Measurements from ENCODE around the gene HNRNPLL. TPM values are rescaled to one million over a fixed set of nuclear protein-coding genes. Genes with fewer than 3 reads are reported as not detected.

Gene HNRNPLL
- total and polyA plus RNA-seq, 11 donors = 6.9 to 33.2 (median 23.2) TPM

- WGBS, 4 donors = 83 to 89% (median 86%) methylated on average over 4 of the region's 4 CpGs
- Histone ChIP-seq H3K4me3 (no peak overlapping the region), H3K36me3 (no peaks in the 10 kb centered on the region), H3K27ac (no peak overlapping the region), H3K9me3 (no peaks in the 10 kb centered on the region), H3K27me3 (no peaks in the 10 kb centered on the region), H3K4me1 (peaks cover 0 to 17% (median 0%) of the 10 kb centered on the region in 12 donors)
- intact Hi-C loops (cut with DNase I) = no loop called here
- no peak for DNase-seq
- TF ChIP-seq POLR2A (IDR thresholded peaks at IDR 0.05) = no peak
- TF ChIP-seq CTCF (IDR thresholded peaks at IDR 0.05) = no peak
- no peak for ATAC-seq
Observed at GRCh38 chr2:38636069-38636468, 33.3 kb upstream of the HNRNPLL start.

- H3K36me3 ChIP-seq = no peaks in the 10 kb centered on the region
- intact Hi-C loops (cut with DNase I) = no loop called here
- DNase-seq = no peak
- no peak for TF ChIP-seq CTCF (IDR thresholded peaks at IDR 0.05)
- no peak for TF ChIP-seq POLR2A (IDR thresholded peaks at IDR 0.05)
- no peak for ATAC-seq
- peaks cover 0 to 2% (median 0%) of the 10 kb centered on the region in 12 donors for H3K9me3 ChIP-seq
- 85 to 90% (median 89%) methylated on average over 4 of the region's 4 CpGs for WGBS, 4 donors
- no peak overlapping the region for H3K27ac ChIP-seq
- no peaks in the 10 kb centered on the region for H3K27me3 ChIP-seq
- no peak overlapping the region for H3K4me3 ChIP-seq
- H3K4me1 ChIP-seq = peaks cover 0 to 17% (median 0%) of the 10 kb centered on the region in 12 donors
Observed at GRCh38 chr2:38635139-38635538, 32.4 kb upstream of the HNRNPLL start.

- Histone ChIP-seq H3K9me3 (peaks cover 0 to 6% (median 0%) of the 10 kb centered on the region in 12 donors), H3K4me3 (no peak overlapping the region), H3K27ac (no peak overlapping the region), H3K27me3 (no peaks in the 10 kb centered on the region), H3K4me1 (peaks cover 0 to 17% (median 0%) of the 10 kb centered on the region in 12 donors), H3K36me3 (no peaks in the 10 kb centered on the region)
- WGBS, 4 donors = 42 to 53% (median 46%) methylated on average over 3 of the region's 3 CpGs
- no peak for TF ChIP-seq CTCF (IDR thresholded peaks at IDR 0.05)
- no peak for TF ChIP-seq POLR2A (IDR thresholded peaks at IDR 0.05)
- DNase-seq = no peak
- intact Hi-C loops (cut with DNase I) = no loop called here
- no peak for ATAC-seq
Observed at GRCh38 chr2:38634684-38635083, 32.0 kb upstream of the HNRNPLL start.

GRCh38 chr2:38633895-38634294 is 31.2 kb upstream of the HNRNPLL start:
- intact Hi-C loops (cut with DNase I) = no loop called here
- H3K4me3 ChIP-seq = no peak overlapping the region
- no peaks in the 10 kb centered on the region for H3K27me3 ChIP-seq
- ATAC-seq (no peak), DNase-seq (no peak)
- H3K9me3 ChIP-seq = peaks cover 0 to 10% (median 0%) of the 10 kb centered on the region in 12 donors
- 40 to 67% (median 49%) methylated on average over 2 of the region's 2 CpGs for WGBS, 4 donors
- TF ChIP-seq POLR2A (IDR thresholded peaks at IDR 0.05) = no peak
- TF ChIP-seq CTCF (IDR thresholded peaks at IDR 0.05) = no peak
- H3K4me1 ChIP-seq = peaks cover 0 to 17% (median 0%) of the 10 kb centered on the region in 12 donors
- no peaks in the 10 kb centered on the region for H3K36me3 ChIP-seq
- no peak overlapping the region for H3K27ac ChIP-seq

Measured in heart left ventricle (tissue), 16 donors.